NCI-H2171 (cell line): ENCODE measurements around the gene NUMBL.
A peak's percentile ranks its signal among the peaks of the same experiment; 100 is the strongest.

Source experiments
- DNase-seq: peaks from one replicate; lab custom pipeline; 2025; lab: John Stamatoyannopoulos, UW

The NUMBL gene

DNA sequence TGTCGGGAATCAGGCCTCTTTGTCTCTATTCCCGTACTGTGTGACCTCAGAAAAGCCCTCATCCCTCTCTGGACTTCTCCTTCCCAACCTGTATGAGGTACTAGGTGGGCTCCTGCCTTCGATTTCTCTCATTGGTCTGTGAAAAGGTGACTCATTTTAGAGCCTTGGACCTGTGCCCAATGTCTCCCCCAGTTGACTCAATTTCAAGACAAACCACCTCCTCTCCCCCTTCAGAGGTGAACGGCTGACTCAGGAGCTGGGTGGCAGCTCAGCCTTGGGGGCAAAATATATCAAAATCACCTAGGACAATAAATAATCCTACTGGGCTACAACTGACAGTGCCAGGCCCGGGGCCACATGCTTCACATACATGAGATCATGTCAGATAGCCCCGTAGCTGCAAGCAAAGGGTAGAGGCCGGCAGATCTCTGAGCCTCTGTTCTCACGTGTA lies 25.6 kb upstream of the NUMBL start:
- DNase-seq, result peak; percentile 40

DNA sequence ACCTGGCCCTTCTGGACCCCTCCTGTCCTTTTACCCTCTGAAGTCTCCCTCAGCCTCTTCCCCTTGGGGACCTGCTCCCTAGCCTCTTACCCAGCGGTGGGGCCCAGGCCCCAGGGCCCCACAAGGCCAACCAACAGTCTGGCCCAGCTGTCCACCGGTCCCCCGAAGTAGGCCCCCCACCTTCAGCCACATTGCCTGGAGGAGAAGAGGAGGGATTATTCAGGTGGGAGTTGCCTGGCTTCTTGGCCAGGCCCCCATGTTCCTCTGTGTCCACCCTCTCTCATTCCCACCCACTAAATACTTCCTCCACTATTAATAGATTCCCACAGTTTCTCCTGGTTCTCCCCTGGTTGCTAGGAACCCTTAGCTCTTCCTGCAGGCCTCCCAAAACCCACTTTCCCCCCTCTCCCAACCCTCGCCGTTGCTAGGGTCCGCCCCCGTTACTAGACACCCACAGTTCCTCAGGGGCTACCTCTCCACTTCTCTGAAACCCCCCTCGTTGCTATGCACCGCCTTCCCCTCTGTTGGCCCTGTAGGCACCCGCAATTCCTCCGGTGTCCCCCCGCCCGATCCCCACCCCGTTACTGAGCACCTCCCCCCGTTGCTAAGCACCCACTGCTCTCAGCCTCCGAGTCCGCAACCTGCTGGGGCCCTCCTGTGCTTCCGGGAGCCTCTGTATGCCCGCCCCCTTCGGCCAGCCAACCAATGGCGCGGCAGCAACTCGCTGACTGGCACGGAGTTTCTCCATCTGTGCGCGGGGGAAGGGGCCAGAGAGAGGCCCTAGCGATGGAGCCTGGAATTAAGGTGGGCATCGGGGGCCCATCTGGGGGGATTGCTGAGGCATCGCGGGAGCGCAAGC lies 24.2 kb upstream of the NUMBL start:
- peak; percentile 94 for DNase-seq

GRCh38 chr19:40713939-40714338 lies 23.5 kb upstream of the NUMBL start:
- DNase-seq, result no peak

GRCh38 chr19:40709817-40710216 lies 19.4 kb upstream of the NUMBL start:
- no peak for DNase-seq

GRCh38 chr19:40707615-40708014 lies 17.2 kb upstream of the NUMBL start:
- no peak for DNase-seq

- DNase-seq, result no peak
Measured at GRCh38 chr19:40705950-40706619, 15.6 kb upstream of the NUMBL start.

DNA sequence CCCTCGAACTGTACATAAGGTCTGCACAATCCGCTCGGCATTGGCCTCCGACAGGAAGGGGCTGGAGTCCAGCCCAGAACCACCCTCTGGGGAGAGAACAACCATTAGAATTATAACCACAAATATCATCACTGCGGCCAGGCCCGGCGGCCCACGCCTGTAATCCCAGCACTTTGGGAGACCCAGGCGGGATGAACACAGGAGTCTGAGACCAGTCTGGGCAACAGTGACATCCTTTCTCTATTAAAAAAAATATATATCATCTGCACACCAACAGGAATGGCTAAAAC lies 14.9 kb upstream of the NUMBL start:
- no peak for DNase-seq

GRCh38 chr19:40704491-40705361 lies 14.3 kb upstream of the NUMBL start:
- no peak for DNase-seq

DNA sequence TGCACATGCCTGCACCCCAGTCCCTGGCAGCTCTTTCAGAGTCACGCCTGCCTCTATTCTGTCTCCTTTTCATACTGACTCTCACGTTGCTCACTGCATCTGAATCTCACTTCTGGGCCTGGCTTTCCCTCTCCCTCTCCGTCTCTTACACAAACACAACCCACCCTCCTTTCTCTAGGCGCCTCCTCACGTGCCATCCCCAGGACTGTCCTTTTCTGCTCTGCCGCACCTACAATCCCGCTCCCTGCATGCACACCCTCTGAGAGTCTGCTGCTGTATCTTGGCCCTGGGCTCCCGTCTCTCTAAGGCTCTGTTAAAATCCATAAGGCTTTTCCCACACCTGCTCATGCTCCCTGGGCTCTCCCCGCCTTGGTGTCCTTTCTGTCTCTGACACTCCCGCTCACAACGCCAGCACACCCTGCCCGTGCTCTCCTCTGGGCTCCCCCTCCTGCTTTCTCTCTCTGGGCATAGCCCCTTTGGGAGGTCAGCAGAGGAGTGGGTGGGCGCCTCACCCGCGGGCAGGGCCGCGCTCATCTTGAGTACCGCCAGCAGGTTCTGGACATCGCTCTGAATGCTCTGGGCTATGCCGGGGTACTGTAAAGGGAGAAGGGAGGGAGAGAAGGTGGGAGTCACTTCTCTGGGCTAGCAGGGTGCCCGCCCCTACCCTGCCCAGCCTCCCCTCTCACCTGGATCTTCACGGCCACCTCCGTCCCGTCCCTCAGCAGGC lies 12.7 kb upstream of the NUMBL start:
- no peak for DNase-seq

DNA sequence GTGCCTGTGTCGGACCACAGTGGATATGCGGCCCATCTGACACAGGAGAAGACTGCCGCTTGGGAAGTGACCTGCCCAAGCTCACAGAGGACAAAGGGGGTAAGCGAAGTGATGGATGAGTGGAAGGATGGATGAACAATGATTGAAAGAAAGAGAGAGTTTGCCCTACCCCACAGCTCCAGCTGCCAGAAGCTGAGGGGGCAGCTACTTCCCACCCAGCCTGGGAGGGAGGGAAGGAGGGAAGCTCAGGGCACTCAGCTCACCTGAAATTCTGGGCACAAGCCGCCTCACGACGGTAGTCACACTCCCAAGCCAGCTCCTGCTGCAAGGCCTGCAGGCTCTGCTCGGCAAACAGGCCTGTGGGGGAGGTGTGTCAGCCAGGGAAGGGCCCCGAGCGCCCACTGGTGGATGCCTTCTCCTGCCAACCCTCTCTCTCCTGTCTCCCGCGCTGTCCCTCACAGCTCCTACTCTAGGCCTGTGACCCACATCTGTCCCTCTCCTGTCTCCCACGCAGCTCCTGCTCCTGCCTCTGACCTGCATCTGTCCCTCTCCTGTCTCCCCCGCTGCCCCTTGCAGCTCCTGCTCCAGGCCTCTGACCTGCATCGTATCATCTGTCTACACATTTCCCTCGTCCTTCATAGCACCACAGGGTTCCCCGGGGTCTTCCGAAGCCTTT lies 12.0 kb upstream of the NUMBL start:
- no peak for DNase-seq

- DNase-seq, result no peak
Measured at GRCh38 chr19:40701758-40702157, 11.3 kb upstream of the NUMBL start.

DNA sequence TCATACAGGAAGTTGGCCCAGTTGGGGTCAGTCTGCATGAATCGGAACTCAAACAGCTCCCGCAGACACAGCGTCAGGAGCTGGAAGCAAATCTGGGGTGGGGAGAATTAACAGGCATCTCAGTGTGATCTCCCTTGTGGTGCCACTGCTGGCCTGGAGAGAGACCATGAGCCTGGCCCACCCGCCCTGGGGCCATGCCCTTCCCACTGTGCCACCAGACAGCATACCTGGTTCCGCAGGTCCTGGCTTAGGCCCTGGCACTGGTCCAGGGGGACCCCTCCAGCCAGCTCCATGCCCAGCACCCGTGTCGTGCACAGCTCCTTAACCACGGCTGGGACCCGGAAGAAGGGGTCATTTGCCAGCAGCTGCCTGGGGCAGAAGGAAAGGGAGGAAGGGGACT lies 9.6 kb upstream of the NUMBL start:
- DNase-seq, result no peak

GRCh38 chr19:40697007-40697406 lies 6.6 kb upstream of the NUMBL start:
- DNase-seq, result no peak

DNA sequence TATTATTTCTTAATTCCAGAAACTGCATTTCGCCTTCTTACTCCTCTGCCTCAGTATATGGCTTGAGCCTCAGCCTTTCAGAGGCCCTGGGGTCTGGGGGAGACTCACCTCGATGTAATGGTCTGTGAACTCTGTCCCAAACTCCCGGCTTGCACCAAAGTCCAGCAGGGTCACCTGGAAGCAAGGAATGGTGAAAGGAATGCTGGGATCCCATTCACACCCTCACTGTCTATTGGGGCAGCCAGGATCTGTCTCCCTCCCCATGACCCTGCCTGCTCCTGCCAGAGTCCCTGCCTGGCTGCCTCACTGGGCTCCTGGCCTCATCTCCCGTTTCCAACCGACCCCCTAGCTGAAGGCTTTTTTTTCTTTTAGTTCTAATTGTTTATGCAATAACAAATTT lies 5.4 kb upstream of the NUMBL start:
- no peak for DNase-seq

- DNase-seq, result no peak
Measured at GRCh38 chr19:40693896-40694295, 3.4 kb upstream of the NUMBL start.

GRCh38 chr19:40693150-40693788 lies 2.8 kb upstream of the NUMBL start:
- no peak for DNase-seq

- no peak for DNase-seq
Measured at GRCh38 chr19:40692212-40692551, 1.7 kb upstream of the NUMBL start.

DNA sequence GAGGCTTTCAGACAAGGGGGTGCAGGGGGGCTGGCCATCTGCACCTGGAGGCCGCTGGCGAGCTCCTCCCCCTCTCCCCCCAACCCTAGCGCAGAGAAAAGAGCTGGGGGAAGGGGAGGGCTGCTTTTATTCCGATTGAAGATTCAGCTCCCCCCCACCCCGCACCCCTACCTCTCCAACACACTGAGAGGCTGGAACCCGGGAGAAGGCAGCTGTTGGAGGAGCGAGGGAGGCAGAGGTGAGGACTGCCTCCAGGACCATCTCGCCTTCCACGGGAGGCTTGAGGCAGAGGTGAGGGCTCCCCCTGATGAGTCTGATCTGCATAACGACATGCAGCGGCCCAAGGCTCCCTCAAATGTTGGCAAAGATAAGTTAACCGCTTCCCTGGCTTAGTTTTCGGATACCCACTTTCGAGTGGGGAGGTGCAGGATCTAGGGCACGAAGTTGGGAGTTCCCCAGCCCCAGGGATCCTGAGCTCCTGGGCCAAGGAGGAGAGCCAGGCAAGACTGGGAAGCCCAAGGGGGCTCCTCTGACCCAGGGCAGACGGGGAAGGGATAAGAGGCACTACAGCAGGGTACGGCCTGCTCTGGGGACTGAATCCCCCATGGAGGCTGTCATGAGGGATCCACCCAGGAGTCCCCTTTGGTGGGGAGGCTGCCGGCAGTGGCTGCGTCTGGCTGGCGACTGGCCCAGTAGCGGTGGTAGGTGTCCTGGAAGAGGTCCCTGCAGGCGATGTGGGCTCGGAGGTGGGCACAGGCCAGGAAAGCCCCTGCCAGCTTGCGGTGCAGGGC lies 1.2 kb upstream of the NUMBL start:
- peak; percentile 96 for DNase-seq

DNA sequence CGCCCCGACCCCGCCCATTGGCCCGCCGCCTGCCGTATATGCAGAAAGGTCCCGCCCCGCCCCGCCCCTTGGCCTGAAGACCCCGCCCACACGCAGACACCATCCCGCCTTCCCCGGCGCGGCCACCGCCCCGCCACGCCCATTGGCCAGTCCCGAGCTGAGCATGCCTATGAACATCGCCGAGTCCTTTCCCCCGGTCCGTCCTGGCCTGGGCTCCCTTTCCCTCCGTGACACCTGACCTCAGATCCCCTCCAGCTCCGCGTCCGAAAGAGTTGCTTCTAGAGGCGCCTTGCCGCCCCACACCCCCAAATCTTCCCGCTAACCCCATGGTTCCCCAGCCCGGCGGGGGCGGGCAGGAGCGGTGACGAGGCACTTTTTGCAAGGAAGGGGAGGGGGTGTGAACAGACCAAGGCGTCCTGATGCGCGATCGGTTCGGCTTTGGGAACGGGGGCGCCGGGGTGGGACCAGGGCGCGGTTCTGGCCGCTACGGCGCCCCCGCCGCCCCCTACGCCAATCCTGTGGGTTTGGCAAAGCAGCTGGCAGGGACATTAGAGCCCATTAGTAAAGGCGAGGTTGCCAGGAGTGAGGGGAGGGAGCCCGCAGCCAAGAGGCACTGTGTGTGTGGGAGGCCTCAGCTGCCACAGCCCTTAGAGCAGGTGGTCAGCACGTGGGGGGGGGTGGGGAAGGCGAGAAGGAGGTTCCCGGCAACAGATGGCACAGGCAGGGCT lies 406 bp upstream of the NUMBL start:
- peak; percentile 94 for DNase-seq
